Osteocyte (in vitro differentiated cells): ENCODE measurements around the gene ZBED1. TPM values are rescaled to one million over a fixed set of nuclear protein-coding genes. Genes with fewer than 3 reads are reported as not detected.
"Not testable (repeated sequence)": the region's sequence is repeated elsewhere in the genome, so short reads cannot be mapped to it uniquely, and the experiment has no call there.

Source experiments
- DNase-seq: peaks from one replicate; pipeline ENCODE4 v3.0.0; 2021; ENCODE audit warnings: mixed read lengths; ENCODE audit not compliant: unreplicated experiment; ENCODE audit errors: extremely low spot score
- H3K27ac Mint-ChIP-seq: one replicate; pipeline ENCODE4 v1.8.0; 2021; ENCODE audit warnings: mild to moderate bottlenecking, mixed read lengths; ENCODE audit not compliant: unreplicated experiment
- H3K27me3 Mint-ChIP-seq: one replicate; pipeline ENCODE4 v1.8.0; 2021; ENCODE audit warnings: mixed read lengths; ENCODE audit not compliant: unreplicated experiment
- H3K36me3 Mint-ChIP-seq: one replicate; pipeline ENCODE4 v1.8.0; 2021; ENCODE audit warnings: mixed read lengths; ENCODE audit not compliant: unreplicated experiment
- H3K4me1 Mint-ChIP-seq: one replicate; pipeline ENCODE4 v1.8.0; 2021; ENCODE audit warnings: mixed read lengths; ENCODE audit not compliant: unreplicated experiment
- H3K4me3 Mint-ChIP-seq: one replicate; pipeline ENCODE4 v1.8.0; 2021; ENCODE audit warnings: mild to moderate bottlenecking, moderate library complexity, mixed read lengths; ENCODE audit not compliant: unreplicated experiment
- H3K9me3 Mint-ChIP-seq: one replicate; pipeline ENCODE4 v1.8.0; 2021; ENCODE audit warnings: mixed read lengths; ENCODE audit not compliant: unreplicated experiment
- total RNA-seq: library from RNA; stranded (reverse); gene quantifications from 2 replicates; pipeline ENCODE4 v1.2.1, GENCODE V29; 2021
- TF ChIP-seq, protein P1 (sequence below): fragments of 200-600 bp; sonication (generic); IDR thresholded peaks from 2 replicates; pipeline ENCODE4 v1.5.0; 2021; ENCODE audit warnings: antibody characterized with exemption, mild to moderate bottlenecking, moderate library complexity

Gene ZBED1
- total RNA-seq, 1 donor from 2014 or later: 56.4 TPM

DNA sequence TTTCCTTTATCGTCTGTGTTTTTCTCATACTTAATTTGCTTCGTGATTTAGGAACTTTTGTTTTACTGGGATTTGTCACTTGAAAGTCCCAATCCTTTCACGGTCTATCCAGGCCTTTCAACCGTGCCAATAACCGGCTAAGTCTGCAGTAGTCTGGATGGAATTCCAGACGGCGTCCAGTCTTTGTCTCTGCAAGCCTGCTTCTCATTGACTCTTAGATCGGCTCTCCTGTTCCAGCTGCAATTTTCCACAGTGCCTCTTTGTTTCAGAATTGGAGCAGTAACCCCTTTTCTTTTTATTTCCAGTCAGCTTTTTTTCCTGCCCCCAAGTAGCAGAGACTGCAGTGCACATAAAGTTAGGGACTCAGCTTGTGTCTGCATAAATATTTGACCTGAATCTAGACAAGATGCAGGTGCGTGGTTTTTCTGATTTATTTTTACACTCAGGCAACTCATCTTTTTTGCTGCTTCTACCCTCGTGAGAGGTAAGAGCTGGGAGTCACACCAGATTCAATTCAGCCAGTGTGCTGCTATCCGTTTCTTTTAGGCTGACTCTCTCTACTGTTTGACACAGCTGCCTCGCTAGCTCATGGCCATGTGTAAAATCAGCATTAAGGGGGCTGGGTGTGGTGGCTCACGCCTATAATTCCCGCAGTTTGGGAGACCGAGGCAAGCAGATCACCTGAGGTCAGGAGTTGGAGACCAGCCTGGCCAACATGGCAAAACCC, 37.4 kb upstream of the ZBED1 start:
- Mint-ChIP-seq H3K4me3 (peak overlapping the region; percentile 0), H3K36me3 (no peaks in the 10 kb centered on the region), H3K27ac (peak overlapping the region; percentile 16), H3K4me1 (peaks cover 11% of the 10 kb centered on the region), H3K27me3 (peaks cover 34% of the 10 kb centered on the region), H3K9me3 (no peaks in the 10 kb centered on the region)
- no peak for DNase-seq
- TF ChIP-seq, protein P1, sequence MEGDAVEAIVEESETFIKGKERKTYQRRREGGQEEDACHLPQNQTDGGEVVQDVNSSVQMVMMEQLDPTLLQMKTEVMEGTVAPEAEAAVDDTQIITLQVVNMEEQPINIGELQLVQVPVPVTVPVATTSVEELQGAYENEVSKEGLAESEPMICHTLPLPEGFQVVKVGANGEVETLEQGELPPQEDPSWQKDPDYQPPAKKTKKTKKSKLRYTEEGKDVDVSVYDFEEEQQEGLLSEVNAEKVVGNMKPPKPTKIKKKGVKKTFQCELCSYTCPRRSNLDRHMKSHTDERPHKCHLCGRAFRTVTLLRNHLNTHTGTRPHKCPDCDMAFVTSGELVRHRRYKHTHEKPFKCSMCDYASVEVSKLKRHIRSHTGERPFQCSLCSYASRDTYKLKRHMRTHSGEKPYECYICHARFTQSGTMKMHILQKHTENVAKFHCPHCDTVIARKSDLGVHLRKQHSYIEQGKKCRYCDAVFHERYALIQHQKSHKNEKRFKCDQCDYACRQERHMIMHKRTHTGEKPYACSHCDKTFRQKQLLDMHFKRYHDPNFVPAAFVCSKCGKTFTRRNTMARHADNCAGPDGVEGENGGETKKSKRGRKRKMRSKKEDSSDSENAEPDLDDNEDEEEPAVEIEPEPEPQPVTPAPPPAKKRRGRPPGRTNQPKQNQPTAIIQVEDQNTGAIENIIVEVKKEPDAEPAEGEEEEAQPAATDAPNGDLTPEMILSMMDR: no peak

GRCh38 chrX:2536974-2537373, 36.2 kb upstream of the ZBED1 start:
- DNase-seq: no peak
- TF ChIP-seq, protein P1: no peak
- H3K4me1 Mint-ChIP-seq: peaks cover 11% of the 10 kb centered on the region
- peaks cover 34% of the 10 kb centered on the region for H3K27me3 Mint-ChIP-seq
- no peak overlapping the region for H3K27ac Mint-ChIP-seq
- H3K9me3 Mint-ChIP-seq: no peaks in the 10 kb centered on the region
- no peaks in the 10 kb centered on the region for H3K36me3 Mint-ChIP-seq
- no peak overlapping the region for H3K4me3 Mint-ChIP-seq

- peaks cover 11% of the 10 kb centered on the region for H3K4me1 Mint-ChIP-seq
- DNase-seq: no peak
- peaks cover 34% of the 10 kb centered on the region for H3K27me3 Mint-ChIP-seq
- no peak overlapping the region for H3K4me3 Mint-ChIP-seq
- H3K27ac Mint-ChIP-seq: no peak overlapping the region
- no peaks in the 10 kb centered on the region for H3K9me3 Mint-ChIP-seq
- H3K36me3 Mint-ChIP-seq: no peaks in the 10 kb centered on the region
- TF ChIP-seq, protein P1: no peak
Observed at GRCh38 chrX:2536141-2536540, 35.4 kb upstream of the ZBED1 start.

DNA sequence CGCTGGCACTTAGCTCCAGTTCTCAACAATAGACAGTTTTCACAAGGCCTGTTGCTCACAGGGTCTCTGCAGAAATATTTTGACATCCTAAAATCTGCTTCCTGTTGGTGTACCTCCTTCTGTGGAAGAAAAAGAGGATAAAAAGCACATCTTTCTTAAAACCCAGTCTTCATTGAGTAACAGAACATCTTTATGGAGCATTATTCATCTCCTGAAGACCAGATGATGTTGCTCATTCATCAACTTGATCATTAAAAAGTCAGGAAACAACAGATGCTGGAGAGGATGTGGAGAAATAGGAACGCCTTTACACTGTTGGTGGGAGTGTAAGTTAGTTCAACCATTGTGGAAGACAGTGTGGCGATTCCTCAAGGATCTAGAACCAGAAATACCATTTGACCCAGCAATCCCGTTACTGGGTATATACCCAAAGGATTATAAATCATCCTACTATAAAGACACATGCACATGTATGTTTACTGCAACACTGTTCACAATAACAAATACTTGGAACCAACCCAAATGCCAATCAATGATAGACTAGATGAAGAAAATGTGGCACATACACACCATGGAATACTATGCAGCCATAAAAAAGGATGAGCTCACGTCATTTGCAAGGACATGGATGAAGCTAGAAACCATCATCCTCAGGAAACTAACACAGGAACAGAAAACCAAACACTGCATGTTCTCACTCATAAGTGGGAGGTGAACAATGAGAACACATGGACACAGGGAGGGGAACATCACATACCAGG, 33.7 kb upstream of the ZBED1 start:
- Mint-ChIP-seq H3K4me1 (peaks cover 11% of the 10 kb centered on the region), H3K27me3 (peaks cover 32% of the 10 kb centered on the region)
- DNase-seq, H3K36me3 Mint-ChIP-seq, H3K27ac Mint-ChIP-seq, H3K4me3 Mint-ChIP-seq, H3K9me3 Mint-ChIP-seq: not testable (repeated sequence)

DNA sequence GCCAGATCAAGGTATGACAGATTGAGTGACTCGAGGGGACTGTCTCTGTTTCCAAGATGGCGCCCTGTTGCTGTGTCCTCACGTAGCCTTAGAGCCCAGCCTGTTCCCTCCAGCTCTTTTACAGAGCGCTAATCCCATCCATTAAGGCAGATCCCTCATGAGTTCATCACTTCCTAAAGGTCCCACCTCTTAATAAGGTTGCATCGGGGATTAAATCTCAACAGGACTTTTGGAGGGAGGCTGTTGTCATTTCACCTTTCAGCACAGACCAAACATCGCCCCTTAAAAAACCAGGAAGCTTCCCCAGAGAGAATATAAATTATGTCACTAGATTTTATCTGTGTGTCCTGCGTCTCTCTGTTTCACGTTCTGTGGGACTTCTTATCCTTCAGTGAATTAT, 32.6 kb upstream of the ZBED1 start:
- TF ChIP-seq, protein P1: no peak
- peaks cover 24% of the 10 kb centered on the region for H3K27me3 Mint-ChIP-seq
- H3K9me3 Mint-ChIP-seq: no peaks in the 10 kb centered on the region
- no peak for DNase-seq
- H3K27ac Mint-ChIP-seq: no peak overlapping the region
- H3K4me1 Mint-ChIP-seq: peaks cover 11% of the 10 kb centered on the region
- H3K36me3 Mint-ChIP-seq: no peaks in the 10 kb centered on the region
- H3K4me3 Mint-ChIP-seq: no peak overlapping the region
